Gastroesophageal sphincter (tissue), 3 donors: ENCODE measurements around the gene CLSTN1.

Experiments used
- CTCF ChIP-seq, 4 experiments: fragments of 200-600 bp in 2 of 4; fragments of 450-650 bp in 2 of 4; sonication (generic) in 1 of 4; IDR thresholded peaks; one replicate each; pipeline ENCODE4 v1.5.1; 2017 to 2019; ENCODE audit warnings: antibody characterized with exemption in 4 of 4, mild to moderate bottlenecking in 2 of 4, moderate library complexity in 2 of 4
- POLR2AphosphoS5 ChIP-seq: sonication (generic); formaldehyde crosslinking; IDR thresholded peaks from one replicate; pipeline ENCODE4 v1.6.1; 2017; ENCODE audit warnings: antibody characterized with exemption

- TF ChIP-seq POLR2AphosphoS5 = no peak
- no peak for TF ChIP-seq CTCF (IDR thresholded peaks at IDR 0.05)
Observed at GRCh38 chr1:9871021-9871420, 47.3 kb upstream of the CLSTN1 start.
